D341Med (cell line): Measurements from ENCODE around the gene RNF125.
"Not testable (repeated sequence)": the region's sequence is repeated elsewhere in the genome, so short reads cannot be mapped to it uniquely, and the experiment has no call there.

Source experiments
- DNase-seq: peaks from one replicate; pipeline ENCODE4 v3.0.0; 2012; ENCODE audit warnings: low spot score

Gene RNF125

GRCh38 chr18:32025744-32026143, 7.1 kb downstream of the RNF125 start:
- no peak for DNase-seq

GRCh38 chr18:32026491-32027086, 8.0 kb downstream of the RNF125 start:
- DNase-seq: no peak

- DNase-seq: no peak
Measured at GRCh38 chr18:32029558-32029957, 10.9 kb downstream of the RNF125 start.

- DNase-seq: no peak
Measured at GRCh38 chr18:32032609-32033008, 14.0 kb downstream of the RNF125 start.

- DNase-seq: no peak
Measured at GRCh38 chr18:32036506-32037180, 18.0 kb downstream of the RNF125 start.

- no peak for DNase-seq
Measured at GRCh38 chr18:32037616-32038015, 19.0 kb downstream of the RNF125 start.

- DNase-seq: no peak
Measured at GRCh38 chr18:32040936-32041335, 22.3 kb downstream of the RNF125 start.

- no peak for DNase-seq
Measured at GRCh38 chr18:32042337-32042736, 23.7 kb downstream of the RNF125 start.

- no peak for DNase-seq
Measured at GRCh38 chr18:32048507-32049091, 30.0 kb downstream of the RNF125 start.

GRCh38 chr18:32049393-32050171, 31.0 kb downstream of the RNF125 start:
- DNase-seq: no peak

GRCh38 chr18:32056613-32057358, 38.2 kb downstream of the RNF125 start:
- no peak for DNase-seq

- DNase-seq: no peak
Measured at GRCh38 chr18:32057624-32058165, 39.1 kb downstream of the RNF125 start.

- no peak for DNase-seq
Measured at GRCh38 chr18:32060026-32060425, 41.4 kb downstream of the RNF125 start.

GRCh38 chr18:32067375-32068167, 48.9 kb downstream of the RNF125 start:
- DNase-seq: no peak

- DNase-seq: peak; percentile 58
Measured at GRCh38 chr18:32072321-32072720, 53.7 kb downstream of the RNF125 start.

GRCh38 chr18:32074206-32074605, 55.6 kb downstream of the RNF125 start:
- no peak for DNase-seq

GRCh38 chr18:32078845-32079244, 60.2 kb downstream of the RNF125 start:
- DNase-seq: no peak

GRCh38 chr18:32081881-32082280, 63.3 kb downstream of the RNF125 start:
- no peak for DNase-seq

- DNase-seq: no peak
Measured at GRCh38 chr18:32083781-32084180, 65.2 kb downstream of the RNF125 start.

- no peak for DNase-seq
Measured at GRCh38 chr18:32086881-32087280, 68.3 kb downstream of the RNF125 start.

GRCh38 chr18:32090831-32091230, 72.2 kb downstream of the RNF125 start:
- not testable (repeated sequence) for DNase-seq
